GM19025 (cell line): ENCODE results near the gene SCAMP4.

ENCODE experiments used
- ATAC-seq: cut with Tn5 transposase; IDR thresholded peaks from one replicate; pipeline ENCODE4 v1.9.1; 2021; ENCODE audit warnings: mild to moderate bottlenecking, low read depth, moderate library complexity; ENCODE audit not compliant: unreplicated experiment

The SCAMP4 gene

GRCh38 chr19:1935484-1936208, 30.4 kb downstream of the SCAMP4 start:
- ATAC-seq = no peak

GRCh38 chr19:1936430-1936829, 31.2 kb downstream of the SCAMP4 start:
- ATAC-seq = no peak

- no peak for ATAC-seq
These were observed 31.9 kb downstream of the SCAMP4 start for GRCh38 chr19:1936916-1937610.

- no peak for ATAC-seq
These were observed 32.9 kb downstream of the SCAMP4 start for GRCh38 chr19:1938071-1938470.

DNA sequence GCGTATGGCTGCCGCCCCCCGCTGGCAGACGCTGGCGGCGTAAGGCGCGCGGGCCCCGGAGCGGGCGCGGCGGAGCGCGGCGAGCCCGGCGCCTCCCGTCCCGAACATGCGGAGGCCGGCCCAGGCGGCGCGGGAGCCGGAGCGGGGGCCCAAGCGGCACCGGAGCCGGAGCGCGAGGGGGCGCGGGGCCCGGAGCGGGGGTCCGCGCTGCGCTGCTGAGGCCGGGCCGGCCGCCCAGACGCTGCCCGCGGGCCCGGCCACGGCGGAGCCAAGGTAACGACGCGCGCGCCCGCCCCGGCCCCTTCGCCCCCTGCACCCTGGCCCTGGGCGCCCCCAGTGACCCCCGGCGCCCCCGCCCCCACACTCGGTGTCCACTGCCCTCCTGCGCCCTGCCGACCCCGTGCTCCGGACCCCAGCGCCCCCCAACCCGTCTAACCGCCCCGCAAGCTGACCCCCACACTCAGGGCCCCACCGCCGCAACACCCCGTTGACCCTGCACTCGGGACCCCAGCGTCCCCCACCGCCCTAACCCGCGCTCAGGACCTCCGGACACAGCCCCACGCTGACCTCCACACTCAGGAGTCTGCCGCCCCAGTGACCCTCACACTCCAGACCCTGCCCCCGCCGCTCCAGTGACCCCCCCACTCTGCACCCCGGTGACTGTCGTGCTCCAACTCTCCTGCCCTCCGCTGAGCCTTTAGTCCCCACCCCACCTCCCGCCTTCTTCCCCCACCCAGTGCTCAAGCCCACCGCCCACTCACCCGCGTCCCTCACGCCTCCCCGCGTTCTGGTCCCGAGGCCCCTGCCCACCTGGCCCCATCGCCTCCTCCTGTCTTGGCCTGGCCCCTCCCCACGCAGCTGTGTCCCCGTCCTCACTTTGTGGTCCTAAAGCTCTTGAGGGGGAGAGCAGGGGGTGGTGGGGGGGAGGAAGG, 36.2 kb downstream of the SCAMP4 start, which contains the start of gene CSNK1G2:
Gene CSNK1G2, plus strand, starts transcription at position 27 of the 932 bp plus-strand sequence. CDS start 28,601 bp downstream, outside the sequence.
- peak; percentile 13 for ATAC-seq

GRCh38 chr19:1942078-1942933, 37.1 kb downstream of the SCAMP4 start:
- no peak for ATAC-seq

GRCh38 chr19:1942934-1943555, 37.8 kb downstream of the SCAMP4 start:
- ATAC-seq = no peak

- ATAC-seq = no peak
These were observed 38.5 kb downstream of the SCAMP4 start for GRCh38 chr19:1943661-1944087.

- ATAC-seq = no peak
These were observed 39.1 kb downstream of the SCAMP4 start for GRCh38 chr19:1944088-1944915.

DNA sequence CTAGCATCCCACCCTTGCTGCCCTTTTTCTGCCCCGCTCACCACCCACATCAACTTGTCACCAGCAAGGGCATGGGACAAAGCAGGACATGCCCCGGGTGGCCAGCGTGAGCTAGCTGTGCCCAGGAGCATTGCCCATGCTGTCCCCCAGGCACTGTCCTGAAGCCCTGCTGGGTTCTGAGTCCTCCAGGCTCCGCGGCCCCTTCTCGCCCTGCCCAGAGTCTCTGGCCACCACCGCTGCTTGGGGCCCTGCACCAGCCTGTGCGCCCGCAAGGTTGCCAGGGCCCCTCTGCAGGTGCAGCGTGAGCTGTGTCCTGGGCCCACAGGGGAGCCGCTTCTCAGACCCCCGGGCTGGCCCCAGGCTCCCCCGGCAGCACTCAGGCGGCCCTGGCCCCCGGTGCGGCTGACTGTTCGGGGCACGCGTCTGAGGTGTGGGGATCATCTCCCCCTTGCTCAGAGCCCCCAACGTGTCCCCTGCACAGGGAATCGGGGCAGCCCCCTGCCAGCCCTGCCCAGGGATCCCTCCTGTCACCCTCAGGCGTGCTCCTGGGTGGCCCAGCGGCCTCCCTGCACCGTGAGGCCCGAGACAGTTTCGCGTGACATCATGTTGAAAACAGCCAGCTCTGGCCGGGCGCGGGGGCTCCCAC, 39.8 kb downstream of the SCAMP4 start:
- no peak for ATAC-seq

GRCh38 chr19:1945899-1946298, 40.7 kb downstream of the SCAMP4 start:
- ATAC-seq = no peak

DNA sequence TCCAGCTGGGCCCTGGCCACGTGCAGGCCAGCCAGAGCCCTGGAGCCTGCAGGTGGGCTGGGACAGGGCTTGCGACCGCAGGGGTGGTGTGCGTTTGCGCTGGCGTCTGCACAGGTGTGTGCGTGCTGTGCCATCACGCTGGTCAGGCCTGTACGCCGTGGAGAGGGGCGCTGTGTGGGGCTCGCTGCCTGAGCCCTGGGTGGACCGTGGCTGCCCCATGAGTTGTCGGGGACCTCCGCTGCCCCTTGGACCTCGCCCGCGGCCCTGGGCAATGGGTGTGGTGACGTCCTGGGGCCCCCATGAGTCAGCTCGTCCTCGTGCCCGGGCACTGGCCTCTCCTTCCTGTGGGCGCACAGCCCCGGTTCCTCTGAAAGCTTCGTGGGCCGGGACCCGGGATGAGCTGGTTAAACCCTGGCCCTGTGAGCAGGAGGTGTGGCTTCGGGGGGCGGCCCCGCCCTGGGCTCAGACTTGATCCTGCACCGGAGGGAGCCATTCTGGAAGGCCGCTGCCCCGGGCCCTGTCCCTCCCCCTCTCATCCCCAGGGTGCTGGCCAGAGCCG, 42.5 kb downstream of the SCAMP4 start:
- ATAC-seq = no peak

DNA sequence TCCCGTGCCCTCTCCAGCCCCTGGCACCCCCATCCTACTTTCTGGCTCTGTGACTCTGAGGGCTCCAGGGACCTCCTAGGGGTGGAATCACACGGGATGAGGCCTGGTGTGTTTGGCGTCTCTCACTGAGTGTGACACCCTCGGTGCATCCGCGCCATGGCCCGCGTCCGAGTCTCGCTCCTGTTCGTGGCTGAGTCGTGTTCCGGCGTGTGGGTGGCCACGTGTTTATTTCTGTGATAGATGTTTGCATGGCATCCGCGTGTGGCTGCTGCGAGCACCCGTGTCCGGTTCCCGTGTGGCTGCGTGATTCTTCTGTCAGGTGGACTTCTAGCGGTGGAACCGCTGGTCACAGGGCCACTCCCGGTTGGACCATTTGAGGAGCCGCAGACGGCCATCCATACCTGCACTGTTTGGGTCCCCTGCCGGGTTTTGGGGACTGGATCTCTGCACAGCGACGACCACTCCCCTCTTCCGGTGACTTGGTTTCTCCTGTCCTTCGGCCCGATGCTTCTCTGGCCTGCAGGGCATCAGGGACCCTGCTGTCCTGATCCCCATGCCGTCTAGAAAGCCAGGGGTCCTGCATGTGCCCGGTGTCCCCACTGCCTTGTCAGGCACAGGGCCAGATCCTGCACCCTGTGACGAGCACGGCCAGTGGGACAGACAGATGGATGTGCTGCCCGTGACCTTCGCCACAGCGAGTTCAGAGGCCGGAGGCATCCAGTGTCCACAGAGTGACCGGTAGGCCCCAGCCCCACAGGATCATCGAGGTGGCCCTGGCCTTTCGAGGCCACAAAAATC, 44.3 kb downstream of the SCAMP4 start:
- no peak for ATAC-seq

DNA sequence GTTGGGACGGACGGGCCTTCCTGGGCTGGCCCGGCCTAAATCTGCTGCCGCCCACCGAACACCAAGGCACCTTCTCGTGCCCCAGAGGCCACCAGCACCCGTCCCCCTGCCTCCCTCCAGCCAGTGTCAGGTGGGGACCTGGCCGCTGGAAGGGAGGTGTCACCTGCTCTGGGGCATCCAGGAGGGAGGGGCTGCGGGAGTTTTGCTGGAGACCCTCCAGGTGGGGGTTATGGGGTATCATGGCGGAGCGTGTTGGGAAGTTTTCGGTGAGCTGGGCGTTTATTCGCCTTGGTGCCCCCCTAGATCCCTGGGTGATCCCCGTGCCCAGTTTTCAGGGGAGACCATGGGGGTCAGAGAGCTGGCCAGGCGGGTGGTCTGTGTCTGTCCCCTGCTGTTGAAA, 45.4 kb downstream of the SCAMP4 start:
- ATAC-seq = no peak

DNA sequence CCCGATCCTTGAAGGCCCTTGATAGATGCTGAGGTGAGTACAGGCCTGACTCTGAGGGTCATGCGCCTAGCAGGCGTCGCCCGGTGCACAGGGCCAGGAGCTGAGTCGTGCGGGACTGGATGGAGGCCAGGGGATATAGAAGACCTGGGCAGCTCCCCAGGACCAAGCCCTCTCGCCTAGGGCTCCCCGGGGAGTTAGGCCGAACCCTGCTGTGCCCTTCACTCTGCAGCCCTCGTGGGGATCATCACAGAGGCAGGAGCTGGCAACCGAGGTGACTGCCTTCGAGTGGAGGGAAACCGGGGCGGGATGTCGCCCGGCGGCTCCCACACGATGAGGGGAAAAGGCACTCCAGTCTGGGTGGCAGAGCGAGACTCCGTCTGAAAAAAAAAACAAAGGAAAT, 47.4 kb downstream of the SCAMP4 start:
- no peak for ATAC-seq

DNA sequence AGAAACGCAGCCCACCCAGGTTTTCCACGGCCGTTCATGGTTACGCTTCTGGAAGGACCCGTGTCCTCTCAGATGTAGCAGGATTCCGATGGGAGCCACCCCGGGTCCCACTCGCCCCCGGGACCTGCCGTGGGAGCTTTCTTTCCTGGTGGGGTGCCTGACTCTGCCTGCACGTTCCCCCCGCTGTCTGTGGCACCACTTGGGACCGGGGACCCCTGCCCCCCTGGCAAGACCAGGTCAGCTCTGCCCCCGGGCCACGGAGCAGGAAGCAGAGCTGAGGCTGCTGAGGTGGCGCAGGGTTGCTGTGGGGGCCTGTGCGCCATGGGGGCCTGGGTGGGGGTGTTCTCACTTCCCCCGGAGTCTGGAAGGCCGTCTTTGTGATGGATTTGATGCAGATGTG, 47.8 kb downstream of the SCAMP4 start:
- no peak for ATAC-seq

GRCh38 chr19:1953441-1954094, 48.4 kb downstream of the SCAMP4 start:
- no peak for ATAC-seq
